Neural progenitor cell (in vitro differentiated cells): ENCODE data around the gene SLC10A7.

Experiments used
- EZH2 ChIP-seq: fragments of 200-600 bp; sonication (generic); IDR thresholded peaks from 2 replicates; pipeline ENCODE4 v1.6.1; 2017; ENCODE audit warnings: antibody characterized with exemption, mild to moderate bottlenecking, moderate library complexity
- TF ChIP-seq, protein P1 (sequence below): fragments of 200-600 bp; sonication (generic); IDR thresholded peaks from 2 replicates; pipeline ENCODE4 v1.5.1; 2017; ENCODE audit warnings: antibody characterized with exemption, mild to moderate bottlenecking

DNA sequence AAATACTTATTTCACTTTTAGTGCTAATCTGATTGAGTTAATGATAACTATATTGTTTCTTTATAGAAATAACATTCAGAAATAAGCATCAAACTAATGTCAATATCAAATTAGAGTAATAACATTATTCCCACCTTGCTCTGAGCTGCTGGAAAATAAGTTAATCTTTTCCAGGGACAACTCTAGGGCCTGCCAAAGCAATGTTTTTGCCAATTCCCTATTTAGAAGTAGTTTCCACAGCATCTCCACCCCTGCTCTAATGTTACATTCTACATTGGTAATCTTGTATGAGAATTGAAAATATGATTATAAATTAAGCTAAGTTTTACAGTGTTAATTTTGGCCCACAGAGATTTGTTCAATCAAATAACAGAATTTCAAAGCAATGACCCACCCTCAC is 239.1 kb downstream of the SLC10A7 start:
- TF ChIP-seq, protein P1, sequence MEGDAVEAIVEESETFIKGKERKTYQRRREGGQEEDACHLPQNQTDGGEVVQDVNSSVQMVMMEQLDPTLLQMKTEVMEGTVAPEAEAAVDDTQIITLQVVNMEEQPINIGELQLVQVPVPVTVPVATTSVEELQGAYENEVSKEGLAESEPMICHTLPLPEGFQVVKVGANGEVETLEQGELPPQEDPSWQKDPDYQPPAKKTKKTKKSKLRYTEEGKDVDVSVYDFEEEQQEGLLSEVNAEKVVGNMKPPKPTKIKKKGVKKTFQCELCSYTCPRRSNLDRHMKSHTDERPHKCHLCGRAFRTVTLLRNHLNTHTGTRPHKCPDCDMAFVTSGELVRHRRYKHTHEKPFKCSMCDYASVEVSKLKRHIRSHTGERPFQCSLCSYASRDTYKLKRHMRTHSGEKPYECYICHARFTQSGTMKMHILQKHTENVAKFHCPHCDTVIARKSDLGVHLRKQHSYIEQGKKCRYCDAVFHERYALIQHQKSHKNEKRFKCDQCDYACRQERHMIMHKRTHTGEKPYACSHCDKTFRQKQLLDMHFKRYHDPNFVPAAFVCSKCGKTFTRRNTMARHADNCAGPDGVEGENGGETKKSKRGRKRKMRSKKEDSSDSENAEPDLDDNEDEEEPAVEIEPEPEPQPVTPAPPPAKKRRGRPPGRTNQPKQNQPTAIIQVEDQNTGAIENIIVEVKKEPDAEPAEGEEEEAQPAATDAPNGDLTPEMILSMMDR, result no peak
- no peak for TF ChIP-seq EZH2
